Measurements from ENCODE around the gene C12orf43.
"Not testable (repeated sequence)": the region's sequence is repeated elsewhere in the genome, so short reads cannot be mapped to it uniquely, and the experiment has no call there.

Gene C12orf43, protein sequence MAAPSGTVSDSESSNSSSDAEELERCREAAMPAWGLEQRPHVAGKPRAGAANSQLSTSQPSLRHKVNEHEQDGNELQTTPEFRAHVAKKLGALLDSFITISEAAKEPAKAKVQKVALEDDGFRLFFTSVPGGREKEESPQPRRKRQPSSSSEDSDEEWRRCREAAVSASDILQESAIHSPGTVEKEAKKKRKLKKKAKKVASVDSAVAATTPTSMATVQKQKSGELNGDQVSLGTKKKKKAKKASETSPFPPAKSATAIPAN

DNA sequence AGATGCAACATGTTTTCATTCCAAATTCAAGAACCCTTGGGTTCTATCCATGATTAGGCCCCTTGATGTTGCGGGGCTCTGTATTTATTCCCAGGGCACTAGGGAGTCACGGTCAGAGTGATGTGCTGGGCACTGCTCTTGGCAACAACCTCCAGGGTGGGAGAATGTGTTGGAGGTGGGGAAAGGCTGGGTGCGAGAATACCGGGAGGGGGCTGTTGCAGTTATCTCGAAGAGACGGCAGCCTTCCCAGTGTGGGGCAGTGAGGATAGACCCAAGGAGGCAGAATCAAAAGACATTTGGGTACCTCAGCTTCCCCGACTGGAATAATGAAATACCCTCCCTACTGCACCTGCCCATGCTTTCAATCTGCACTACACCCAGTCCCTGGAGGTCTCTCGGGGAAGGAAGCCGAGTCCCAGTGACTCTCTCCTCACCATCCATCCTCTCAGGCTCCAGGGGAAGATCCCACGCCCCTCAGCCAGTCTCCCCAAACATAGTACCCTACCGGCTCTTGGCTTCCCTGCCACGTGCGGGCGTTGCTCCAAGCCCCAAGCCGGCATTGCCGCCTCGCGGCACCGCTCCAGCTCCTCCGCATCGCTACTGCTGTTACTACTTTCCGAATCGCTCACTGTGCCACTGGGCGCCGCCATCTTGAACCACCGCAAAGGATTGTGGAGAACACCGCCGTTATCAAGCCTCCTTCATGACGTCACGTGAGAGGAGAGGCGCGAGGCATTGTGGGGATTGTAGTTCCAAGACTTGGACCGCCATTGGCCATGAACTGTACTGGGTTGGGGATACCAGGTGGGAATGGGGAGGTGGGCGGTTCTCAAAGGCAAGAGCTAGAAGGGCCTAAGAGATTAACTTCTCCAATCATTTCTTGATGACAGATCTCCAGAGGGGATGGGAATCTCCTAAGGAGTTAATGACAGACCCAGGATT, at the start of gene C12orf43:
TSS of gene C12orf43 (minus strand) at position 663 of the 942 bp plus-strand sequence. CDS start at position 650, 13 bp downstream.
- peak; percentile 83 for DNase-seq (ENCODE audit: low read depth)

DNA sequence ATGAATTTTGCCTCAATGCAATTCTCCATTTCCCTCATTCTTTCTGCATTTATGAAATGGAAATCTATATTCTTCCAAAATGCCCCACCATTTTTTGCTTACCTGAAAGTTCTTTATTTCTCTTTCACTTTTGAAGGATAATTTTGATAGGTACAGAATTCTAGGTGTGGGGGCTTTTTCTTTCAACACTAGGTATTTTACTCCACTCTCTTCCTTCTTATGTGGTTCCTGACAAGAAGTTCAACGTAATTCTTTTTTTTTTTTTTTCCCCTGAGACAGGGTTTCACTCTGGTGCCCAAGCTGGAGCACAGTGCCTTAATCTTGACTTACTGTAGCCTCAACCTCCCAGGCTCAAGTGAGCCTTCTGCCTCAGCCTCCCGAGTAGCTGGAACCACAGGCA, 49.1 kb upstream of the C12orf43 start:
- DNase-seq (ENCODE audit: low read depth): no peak

DNA sequence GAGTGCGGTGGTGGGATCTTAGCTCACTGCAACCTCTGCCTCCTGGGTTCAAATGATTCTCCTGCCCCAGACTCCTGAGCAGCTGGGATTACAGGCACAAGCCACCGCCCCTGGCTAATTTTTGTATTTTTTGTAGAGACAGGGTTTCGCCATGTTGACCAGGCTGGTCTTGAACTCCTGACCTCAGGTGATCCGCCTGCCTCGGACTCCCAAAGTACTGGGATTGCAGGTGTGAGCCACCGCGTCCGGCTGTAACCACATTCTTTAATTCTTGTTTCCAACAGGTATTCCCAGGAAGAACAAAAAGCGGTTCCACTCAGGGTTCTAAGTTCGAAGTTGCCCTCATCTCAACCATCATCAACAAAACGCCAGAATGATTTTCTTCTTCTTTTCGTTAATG, 48.3 kb upstream of the C12orf43 start:
- DNase-seq (ENCODE audit: low read depth): not testable (repeated sequence)

DNA sequence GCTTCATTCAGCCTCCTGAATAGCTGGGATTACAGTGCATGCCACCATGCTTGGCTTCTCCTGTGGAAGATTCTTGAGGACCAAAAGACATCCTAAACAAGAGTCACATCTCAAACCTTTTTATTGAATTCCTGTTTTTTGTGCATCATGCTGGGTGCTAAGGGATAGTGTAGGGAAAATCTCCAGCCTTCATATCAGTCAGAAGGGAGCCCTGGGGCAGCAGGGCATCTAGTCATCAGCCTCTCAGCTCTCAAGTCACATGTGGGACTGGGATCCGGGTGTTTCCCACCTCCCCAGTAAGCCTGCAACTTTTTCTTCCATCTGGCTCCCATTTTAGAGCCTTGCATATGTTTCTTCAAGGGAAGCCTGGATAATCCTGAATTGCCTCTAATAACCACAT, 47.8 kb upstream of the C12orf43 start:
- no peak for DNase-seq (ENCODE audit: low read depth)

DNA sequence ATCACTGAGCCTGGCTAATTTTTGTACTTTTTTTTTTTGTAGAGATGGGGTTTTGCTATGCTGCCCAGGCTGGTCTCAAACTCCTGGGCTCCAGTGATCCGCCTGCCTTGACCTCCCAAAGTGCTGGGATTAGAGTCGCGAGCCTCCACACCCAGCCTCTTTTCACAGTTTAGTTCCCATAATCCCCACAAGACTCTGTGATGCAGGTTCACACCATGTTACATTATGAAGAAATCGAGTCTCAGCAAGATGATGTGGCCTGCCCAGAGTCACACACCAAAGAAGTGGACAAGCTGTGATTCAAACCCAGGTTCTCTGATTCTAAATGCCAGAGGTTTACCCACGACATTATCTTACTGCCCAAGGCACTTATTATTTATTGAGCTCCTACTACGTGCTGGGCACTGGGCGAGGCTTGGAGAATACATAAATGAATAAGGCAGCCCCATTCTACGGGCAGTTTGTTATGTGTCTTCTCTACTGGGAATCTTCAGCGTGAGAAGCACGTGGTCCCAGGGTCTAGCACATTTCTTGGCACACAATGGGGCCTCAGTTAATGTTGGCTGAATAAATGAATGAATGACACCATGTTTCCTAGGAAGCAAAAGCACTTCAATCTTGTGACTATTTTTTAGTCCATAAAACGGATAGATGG, 46.2 kb upstream of the C12orf43 start:
- DNase-seq (ENCODE audit: low read depth): no peak

DNA sequence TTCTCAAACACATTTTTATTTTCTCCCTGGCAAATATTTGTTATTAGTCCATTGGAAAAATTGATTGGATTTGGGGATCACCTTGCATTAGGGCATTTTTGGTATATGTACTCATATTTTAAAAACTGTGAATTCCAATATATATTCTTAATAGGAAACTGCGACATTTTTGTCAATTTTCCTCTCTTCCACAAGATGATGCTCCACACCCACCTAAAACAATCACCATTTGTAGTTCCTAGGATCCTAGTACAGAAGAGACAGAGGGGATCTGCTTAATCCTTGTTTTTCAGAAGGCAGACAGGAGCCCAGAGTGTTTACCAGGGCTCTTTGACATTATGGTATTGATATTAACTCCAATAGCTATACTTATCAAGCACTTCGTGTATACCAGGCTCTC, 45.5 kb upstream of the C12orf43 start:
- DNase-seq (ENCODE audit: low read depth): no peak

DNA sequence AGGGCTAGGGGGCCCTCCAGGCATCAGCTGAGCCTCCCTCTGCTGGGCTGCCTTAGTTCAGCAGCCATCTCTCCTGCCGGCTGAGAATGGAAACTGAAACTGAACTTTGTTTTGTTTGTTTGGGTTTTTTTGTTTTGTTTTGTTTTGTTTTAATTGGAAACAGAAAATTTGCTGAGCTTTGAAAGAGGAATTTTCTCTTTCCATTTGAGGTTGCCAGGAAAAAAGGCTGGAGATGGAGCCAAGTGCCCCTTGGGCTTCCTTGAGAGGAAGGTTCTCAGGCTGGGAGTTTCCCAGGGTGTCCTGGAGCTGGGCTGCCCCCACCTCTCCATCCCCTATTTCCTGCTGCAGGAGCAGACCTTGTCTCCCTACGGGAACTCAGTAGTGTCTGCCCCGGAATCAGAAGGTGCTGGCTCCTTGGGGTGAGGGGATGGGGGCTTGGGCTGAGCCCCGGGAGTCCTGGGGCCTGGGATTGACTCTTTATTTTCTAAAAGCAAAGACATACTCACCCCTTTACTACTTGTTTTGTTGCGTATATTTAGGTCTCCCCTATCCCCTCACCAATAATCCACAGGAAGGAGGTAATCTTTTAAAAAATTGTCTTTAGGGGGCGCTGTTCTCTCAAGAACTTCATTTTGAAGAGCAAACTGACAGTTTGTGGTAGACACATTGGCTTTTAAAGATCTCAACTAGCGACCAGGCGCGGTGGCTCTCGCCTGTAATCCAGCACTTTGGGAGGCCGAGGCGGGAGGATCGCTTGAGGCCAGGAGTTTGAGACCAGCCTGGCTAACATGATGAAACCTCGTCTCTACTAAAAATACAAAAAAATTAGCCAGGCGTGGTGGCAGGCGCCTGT, 44.1 kb upstream of the C12orf43 start:
- DNase-seq (ENCODE audit: low read depth): peak; percentile 38

DNA sequence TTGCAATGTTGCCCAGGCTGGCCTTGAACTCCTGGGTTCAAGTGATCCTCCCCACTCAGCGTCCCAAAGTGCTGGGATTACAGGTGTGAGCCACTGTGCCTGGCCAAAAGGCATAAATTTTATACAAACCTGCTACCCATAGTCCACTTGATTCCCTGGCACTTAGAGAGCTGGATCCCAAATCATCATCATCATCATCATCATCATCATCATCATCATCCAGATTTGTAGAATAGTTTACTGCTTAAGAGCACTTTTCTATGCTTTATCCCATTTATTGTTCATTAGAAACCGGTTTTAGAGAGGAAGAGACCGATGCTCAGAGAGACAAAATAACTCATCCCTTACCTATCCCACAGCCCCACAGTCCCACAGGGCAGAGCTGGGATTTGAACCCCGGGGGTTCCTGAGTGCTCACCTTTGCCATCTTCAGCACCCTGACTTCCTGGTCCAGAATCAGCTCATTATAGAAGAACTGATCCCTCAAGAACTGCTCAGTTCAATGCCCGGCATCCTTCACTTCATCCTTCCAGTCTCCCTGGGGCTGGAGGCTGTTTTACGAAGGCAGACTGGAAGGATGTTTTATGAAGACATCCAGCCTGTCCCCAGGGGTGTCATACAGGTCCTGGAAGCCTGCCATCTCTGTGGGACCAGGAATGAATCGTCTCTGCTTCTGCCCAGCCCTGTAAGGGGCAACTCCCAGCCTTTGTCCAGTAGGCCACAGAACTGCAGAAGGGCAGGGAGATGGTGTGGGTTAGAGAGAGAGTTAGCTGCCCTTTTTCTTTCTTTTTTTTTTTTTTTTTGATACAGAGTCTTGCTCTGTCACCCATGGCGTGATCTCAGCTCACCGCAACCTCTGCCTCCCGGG, 43.0 kb upstream of the C12orf43 start:
- DNase-seq (ENCODE audit: low read depth): no peak

DNA sequence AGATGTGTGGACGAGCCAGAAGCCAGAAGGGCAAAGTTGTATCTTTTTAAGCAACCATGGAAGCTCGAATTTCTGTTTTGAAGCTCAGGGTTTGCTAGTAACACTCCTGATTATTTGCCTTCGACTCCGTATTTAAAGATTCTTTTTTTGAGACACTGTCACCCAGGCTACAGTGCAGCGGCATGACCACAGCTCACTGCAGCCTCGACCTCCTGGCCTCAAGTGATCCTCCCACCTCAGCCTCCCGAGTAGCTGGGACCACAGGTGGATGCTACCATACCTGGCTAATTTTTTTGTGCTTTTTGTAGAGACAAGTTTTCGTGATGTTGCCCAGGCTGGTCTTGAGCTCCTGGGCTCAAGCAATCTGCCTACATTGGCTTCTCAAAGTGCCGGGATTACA, 41.5 kb upstream of the C12orf43 start:
- no peak for DNase-seq (ENCODE audit: low read depth)

DNA sequence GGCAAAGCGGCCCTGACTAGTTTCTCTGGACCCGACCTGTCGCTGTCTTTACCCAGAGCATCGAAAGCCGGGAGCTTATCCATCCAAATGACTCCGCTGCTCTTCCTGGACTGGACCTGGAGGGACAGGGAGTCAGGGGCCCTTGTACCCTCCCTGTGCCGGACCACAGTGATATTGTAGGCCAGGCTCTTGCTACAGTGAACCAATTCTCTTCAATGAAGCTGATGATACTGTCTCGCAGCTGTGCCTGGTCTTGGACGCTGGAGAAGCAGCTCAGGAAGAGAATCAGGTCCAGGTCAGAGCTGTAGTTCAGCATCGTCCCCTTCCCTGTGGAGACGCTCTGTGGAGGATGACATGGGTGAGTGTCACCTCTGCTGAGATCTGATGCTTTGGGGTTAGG, 37.4 kb upstream of the C12orf43 start:
- no peak for DNase-seq (ENCODE audit: low read depth)

DNA sequence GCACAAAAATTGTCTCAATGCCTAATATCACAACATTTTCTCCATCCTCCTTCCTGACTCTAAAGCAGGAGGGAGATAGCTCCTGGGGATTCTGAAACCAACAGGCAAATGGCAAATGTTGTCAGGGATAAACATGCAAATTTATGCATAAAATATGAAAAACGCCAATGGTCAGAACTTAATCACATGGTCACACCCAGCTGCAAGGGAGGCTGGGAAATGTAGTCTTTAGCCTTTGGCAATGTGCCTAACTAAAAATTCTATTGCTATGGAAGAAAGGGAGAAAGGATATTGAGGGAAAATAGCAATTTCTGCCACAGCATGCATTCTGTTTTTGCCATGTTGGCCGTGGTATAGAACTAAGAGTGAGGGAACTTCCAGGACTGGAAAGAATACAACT, 34.4 kb upstream of the C12orf43 start:
- no peak for DNase-seq (ENCODE audit: low read depth)

DNA sequence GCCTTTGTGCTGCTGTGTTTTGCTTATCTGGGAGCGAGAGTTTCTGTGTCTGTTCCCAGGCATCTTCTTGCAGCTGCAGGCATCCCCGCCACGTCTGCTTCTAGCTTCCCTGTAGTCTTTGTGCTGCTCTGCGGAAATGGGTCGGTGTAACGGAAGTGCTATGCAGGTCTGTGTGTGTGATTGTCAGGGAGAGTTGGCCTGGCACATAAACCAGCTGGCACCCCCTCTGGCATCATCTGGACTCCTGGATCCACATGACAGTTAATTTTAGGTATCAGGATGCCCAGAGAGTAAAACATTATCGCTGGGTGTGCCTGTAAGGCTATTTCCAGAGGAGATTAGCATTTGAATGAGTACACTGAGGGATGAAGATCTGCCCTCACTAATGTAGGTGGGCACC, 32.2 kb upstream of the C12orf43 start:
- no peak for DNase-seq (ENCODE audit: low read depth)

DNA sequence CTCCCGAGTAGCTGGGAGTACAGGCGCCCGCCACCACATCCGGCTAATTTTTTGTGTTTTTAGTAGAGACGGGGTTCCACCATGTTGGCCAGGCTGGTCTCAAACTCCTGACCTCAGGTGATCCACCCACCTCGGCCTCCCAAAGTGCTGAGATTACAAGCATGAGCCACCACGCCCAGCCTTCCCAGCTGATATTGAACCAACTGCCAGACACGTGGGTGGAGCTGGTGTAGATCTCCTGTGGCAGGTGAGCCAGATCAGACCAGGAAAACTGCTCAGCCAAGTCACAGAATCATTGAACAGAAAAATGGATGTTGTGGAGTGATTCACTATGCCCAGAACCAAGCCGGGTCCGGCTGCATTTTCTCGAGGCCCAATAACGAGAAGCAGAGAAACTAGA, 31.1 kb upstream of the C12orf43 start:
- DNase-seq (ENCODE audit: low read depth): not testable (repeated sequence)

DNA sequence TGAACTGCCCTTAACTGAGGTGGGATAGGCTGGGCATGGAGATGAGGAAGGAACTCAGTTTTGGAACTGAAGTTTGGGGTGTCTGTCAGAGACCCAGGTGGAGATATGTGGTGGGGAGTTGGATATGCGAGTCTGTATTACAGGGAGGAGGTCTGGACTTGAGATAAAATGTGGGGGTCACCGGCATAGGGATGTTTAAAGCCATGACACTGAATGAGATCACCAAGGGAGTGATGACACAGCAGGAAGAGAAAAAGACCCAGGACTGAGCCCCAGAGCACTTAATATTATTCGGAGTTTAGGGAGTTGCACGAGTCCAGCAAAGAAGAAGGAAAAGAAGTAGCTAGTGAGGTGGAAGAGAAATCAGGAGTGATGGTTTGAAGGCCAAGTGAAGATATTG, 26.8 kb upstream of the C12orf43 start:
- no peak for DNase-seq (ENCODE audit: low read depth)

DNA sequence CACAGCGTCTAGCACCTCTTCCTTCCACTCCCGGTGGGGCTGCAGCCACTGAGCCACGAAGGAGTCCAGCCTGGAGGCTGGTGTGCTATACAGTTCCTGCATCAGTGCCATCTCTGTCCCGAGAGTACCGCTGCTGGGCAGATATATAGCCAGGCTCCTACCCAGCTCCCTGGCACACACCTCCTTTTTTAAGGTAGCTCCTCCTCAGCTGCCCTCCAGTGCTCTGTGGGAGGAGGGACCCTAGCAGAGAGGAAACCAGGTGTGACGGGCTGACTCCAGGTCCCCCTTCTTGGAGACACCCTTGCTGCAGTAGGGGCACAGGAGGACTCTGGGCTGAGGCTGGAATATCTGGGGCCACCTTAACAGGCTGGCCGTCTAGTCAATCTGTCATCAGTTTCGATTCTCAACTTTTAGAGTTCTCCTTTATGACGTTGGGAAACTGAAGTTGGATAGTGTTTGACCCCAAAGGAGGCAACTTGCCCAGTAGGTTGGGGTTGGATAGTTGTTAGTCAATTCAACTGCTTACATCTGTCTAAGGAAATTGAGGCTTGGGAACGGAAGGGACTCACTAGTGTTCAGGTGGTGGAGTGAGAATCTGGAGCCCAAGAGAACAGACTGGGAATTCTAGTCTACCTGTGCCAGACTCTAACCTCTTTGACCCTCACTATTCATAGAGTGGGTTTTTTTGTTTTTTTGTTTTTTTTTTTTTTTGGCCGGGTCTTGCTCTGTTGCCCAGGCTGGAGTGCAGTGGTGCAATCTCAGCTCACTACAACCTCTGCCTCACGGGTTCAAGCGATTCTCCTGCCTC, 22.8 kb upstream of the C12orf43 start, which contains the start of gene OASL:
TSS of gene OASL (minus strand) at position 386 of the 808 bp plus-strand sequence. CDS start at position 111, 275 bp downstream.
- DNase-seq (ENCODE audit: low read depth): peak; percentile 45

DNA sequence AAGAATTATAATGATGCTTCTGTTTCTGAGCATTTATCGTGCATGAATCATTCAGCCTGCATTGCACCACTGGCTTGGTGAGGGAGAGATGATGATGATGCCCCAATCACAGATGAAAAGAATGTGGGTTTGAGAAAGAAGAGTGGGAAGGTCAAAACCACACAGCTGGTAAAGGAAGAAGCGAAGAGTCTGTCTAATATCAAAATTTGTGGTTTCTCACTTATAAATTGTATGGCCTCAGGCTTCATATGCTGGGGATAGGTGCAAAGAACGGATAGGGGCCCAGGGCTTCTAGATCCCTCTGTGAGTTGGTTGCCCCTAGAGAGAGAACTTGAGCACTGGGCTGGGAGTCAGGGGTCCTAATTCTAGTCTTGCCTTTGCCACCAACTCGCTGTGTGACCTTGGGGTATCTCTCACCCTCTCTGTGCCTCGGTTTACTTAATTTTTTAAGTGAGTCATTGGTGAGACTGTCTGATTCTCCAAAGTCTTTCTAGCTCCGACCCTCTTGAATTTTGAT, 20.6 kb upstream of the C12orf43 start:
- peak; percentile 34 for DNase-seq (ENCODE audit: low read depth)

DNA sequence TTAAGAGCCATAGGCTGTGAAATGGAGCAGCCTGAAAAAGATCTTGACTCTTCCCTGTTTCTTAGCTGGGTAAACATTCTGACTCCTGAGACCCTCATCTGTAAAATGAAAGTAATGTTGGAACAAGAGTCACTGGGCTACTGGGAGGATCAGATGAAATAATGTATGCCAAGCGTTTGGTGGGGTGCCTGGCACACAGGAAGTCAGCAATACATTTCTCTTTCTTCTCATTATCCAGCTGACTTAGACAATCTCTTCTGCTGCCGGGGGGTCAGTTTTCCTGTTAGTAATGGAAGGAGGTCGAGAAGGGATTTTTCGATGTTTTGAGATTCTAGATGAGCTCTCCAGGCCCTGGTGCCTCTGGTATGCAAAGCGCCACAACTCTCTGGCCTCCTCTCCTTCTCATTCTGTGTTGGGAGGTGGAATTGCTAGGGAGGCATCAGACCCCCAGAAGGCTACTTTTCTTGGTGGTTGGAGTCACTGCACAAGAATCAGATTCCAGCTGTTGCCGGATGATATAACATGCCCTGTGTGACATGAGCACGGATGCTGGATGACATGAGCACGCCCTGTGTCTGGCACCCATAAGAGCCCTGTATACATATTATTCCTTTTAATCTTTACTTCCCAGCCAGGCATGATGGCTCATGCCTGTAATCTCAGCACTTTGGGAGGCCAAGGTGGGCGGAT, 18.5 kb upstream of the C12orf43 start:
- no peak for DNase-seq (ENCODE audit: low read depth)

DNA sequence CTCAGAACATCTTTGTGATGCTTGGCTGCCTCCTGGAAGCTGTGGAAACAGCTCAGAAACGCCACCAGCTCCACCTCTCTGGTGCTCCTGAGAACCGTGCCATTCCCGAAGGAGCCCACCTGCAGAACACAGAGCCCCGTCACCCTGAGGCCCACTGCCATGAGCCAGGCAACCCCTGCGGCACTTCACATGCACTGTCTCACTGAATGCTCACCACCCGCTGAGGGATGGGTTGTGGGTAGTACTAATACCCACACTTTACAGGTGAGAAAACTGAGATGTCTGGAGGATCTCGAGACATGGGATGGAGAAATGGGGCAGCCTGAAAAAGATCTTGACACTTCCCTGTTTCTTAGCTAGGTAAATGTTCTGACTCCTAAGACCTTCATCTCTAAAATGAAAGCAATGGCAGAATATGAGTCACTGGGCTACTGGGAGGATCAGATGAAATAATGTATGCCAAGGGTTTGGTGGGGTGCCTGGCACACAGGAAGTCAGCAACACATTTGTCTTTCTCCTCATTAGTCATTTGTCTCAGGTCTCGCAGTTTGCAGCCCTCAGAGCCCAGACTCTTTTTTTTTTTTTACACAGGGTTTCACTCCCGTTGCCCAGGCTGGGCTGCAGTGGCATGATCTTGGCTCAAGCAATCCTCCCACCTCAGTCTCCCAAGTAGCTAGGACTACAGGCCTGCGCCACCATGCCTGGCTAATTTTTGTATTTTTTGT, 17.5 kb upstream of the C12orf43 start:
- DNase-seq (ENCODE audit: low read depth): peak; percentile 50
